ENCODE results near the gene LHFPL6. TPM values are rescaled to one million over a fixed set of nuclear protein-coding genes. Genes with fewer than 3 reads are reported as not detected.

Gene LHFPL6
- total and polyA plus RNA-seq, 7 experiments from 2014 or later, result 0.92 TPM; not detected in 6

GRCh38 chr13:39631307-39631706 is 28.3 kb upstream of the LHFPL6 start:
- Mint-ChIP-seq H3K4me1 (no peaks in the 10 kb centered on the region), H3K9me3 (peaks cover 0 to 35% (median 15%) of the 10 kb centered on the region in 11 donors), H3K27me3 (peaks cover 11 to 35% (median 27%) of the 10 kb centered on the region in 5 donors), H3K36me3 (peaks cover 0 to 13% (median 5%) of the 10 kb centered on the region in 5 donors), H3K27ac (no peak overlapping the region), H3K4me3 (no peak overlapping the region)
- Histone ChIP-seq H3K9me3 (ENCODE audit: control insufficient read depth in 2 of 3, low read length in 3 of 3) (peaks cover 0 to 18% (median 0%) of the 10 kb centered on the region in 3 experiments), H3K4me3 (ENCODE audit: low read length) (no peak overlapping the region), H3K4me1 (ENCODE audit: control insufficient read depth in 2 of 2, insufficient read depth in 2 of 2, low read length in 2 of 2) (no peaks in the 10 kb centered on the region), H3K36me3 (ENCODE audit: control insufficient read depth in 2 of 3, insufficient read depth in 3 of 3, low read length in 3 of 3) (no peaks in the 10 kb centered on the region), H3K27ac (ENCODE audit: low read depth, low read length) (no peak overlapping the region), H3K27me3 (ENCODE audit: control insufficient read depth in 2 of 2, insufficient read depth in 2 of 2, low read length in 2 of 2) (no peaks in the 10 kb centered on the region)
- ChIA-PET CTCF (no interaction called here), POLR2A (no interaction called here)
- ATAC-seq (no peak), DNase-seq (no peak)
- intact Hi-C loops (cut with micrococcal nuclease), result no loop called here

GRCh38 chr13:39623466-39623865 is 20.5 kb upstream of the LHFPL6 start:
- Histone ChIP-seq H3K4me3 (ENCODE audit: low read length) (no peak overlapping the region), H3K27me3 (ENCODE audit: control insufficient read depth in 2 of 2, insufficient read depth in 2 of 2, low read length in 2 of 2) (no peaks in the 10 kb centered on the region), H3K36me3 (ENCODE audit: control insufficient read depth in 2 of 3, insufficient read depth in 3 of 3, low read length in 3 of 3) (no peaks in the 10 kb centered on the region), H3K27ac (ENCODE audit: low read depth, low read length) (no peak overlapping the region), H3K4me1 (ENCODE audit: control insufficient read depth in 2 of 2, insufficient read depth in 2 of 2, low read length in 2 of 2) (no peaks in the 10 kb centered on the region), H3K9me3 (ENCODE audit: control insufficient read depth in 2 of 3, low read length in 3 of 3) (no peaks in the 10 kb centered on the region)
- H3K9me3 Mint-ChIP-seq, result peaks cover 0 to 1% (median 0%) of the 10 kb centered on the region in 11 donors
- H3K36me3 Mint-ChIP-seq, result no peaks in the 10 kb centered on the region
- CTCF ChIA-PET, result no interaction called here
- POLR2A ChIA-PET, result interaction anchor here (0.7 kb wide), 1 partner anchor 877 kb away, joined by 3 read pairs; no protein-coding TSS in a partner anchor
- DNase-seq (no peak), ATAC-seq (no peak)
- no peaks in the 10 kb centered on the region for H3K4me1 Mint-ChIP-seq
- no peak overlapping the region for H3K27ac Mint-ChIP-seq
- intact Hi-C loops (cut with micrococcal nuclease), result no loop called here
- no peak overlapping the region for H3K4me3 Mint-ChIP-seq
- H3K27me3 Mint-ChIP-seq, result peaks cover 0 to 34% (median 7%) of the 10 kb centered on the region in 5 donors

- ChIA-PET POLR2A (interaction anchor here (0.6 kb wide), 1 partner anchor 1045 kb away, joined by 3 read pairs; no protein-coding TSS in a partner anchor), CTCF (interaction anchor here (1.2 kb wide), 1 partner anchor 10 kb away, joined by 3 read pairs; no protein-coding TSS in a partner anchor)
- Histone ChIP-seq H3K9me3 (ENCODE audit: control insufficient read depth in 2 of 3, low read length in 3 of 3) (no peaks in the 10 kb centered on the region), H3K27me3 (ENCODE audit: control insufficient read depth in 2 of 2, insufficient read depth in 2 of 2, low read length in 2 of 2) (no peaks in the 10 kb centered on the region), H3K4me3 (ENCODE audit: low read length) (no peak overlapping the region), H3K4me1 (ENCODE audit: control insufficient read depth in 2 of 2, insufficient read depth in 2 of 2, low read length in 2 of 2) (no peaks in the 10 kb centered on the region), H3K27ac (ENCODE audit: low read depth, low read length) (no peak overlapping the region), H3K36me3 (ENCODE audit: control insufficient read depth in 2 of 3, insufficient read depth in 3 of 3, low read length in 3 of 3) (no peaks in the 10 kb centered on the region)
- Mint-ChIP-seq H3K4me1 (no peaks in the 10 kb centered on the region), H3K9me3 (peaks cover 0 to 1% (median 0%) of the 10 kb centered on the region in 11 donors), H3K27me3 (peaks cover 7 to 33% (median 10%) of the 10 kb centered on the region in 5 donors), H3K36me3 (no peaks in the 10 kb centered on the region), H3K4me3 (no peak overlapping the region), H3K27ac (peak overlapping the region in 1 of 9 donors; percentile 86)
- ATAC-seq (no peak), DNase-seq (no peak)
- intact Hi-C loops (cut with micrococcal nuclease), result loop anchor here in 1 of 2 donors (10.0 kb wide), 1 partner anchor 56 kb away; no protein-coding TSS in a partner anchor
These were observed 15.6 kb upstream of the LHFPL6 start for GRCh38 chr13:39618561-39618960.

- no peak overlapping the region for H3K4me3 ChIP-seq (ENCODE audit: low read length)
- no peaks in the 10 kb centered on the region for H3K9me3 ChIP-seq (ENCODE audit: control insufficient read depth in 2 of 3, low read length in 3 of 3)
- POLR2A ChIA-PET, result no interaction called here
- no peaks in the 10 kb centered on the region for H3K27me3 ChIP-seq (ENCODE audit: control insufficient read depth in 2 of 2, insufficient read depth in 2 of 2, low read length in 2 of 2)
- no peaks in the 10 kb centered on the region for H3K36me3 ChIP-seq (ENCODE audit: control insufficient read depth in 2 of 3, insufficient read depth in 3 of 3, low read length in 3 of 3)
- DNase-seq (peak in 7 of 9 donors; percentile 5 to 48 (median 41)), ATAC-seq (peak; percentile 85)
- H3K27ac ChIP-seq (ENCODE audit: low read depth, low read length), result no peak overlapping the region
- CTCF ChIA-PET, result interaction anchor here (0.6 to 1.1 kb wide), 7 partner anchors 9 to 1068 kb away, joined by 3 to 4 read pairs (median 3); no protein-coding TSS in a partner anchor
- H3K9me3 Mint-ChIP-seq, result peaks cover 0 to 1% (median 0%) of the 10 kb centered on the region in 11 donors
- no peaks in the 10 kb centered on the region for H3K4me1 ChIP-seq (ENCODE audit: control insufficient read depth in 2 of 2, insufficient read depth in 2 of 2, low read length in 2 of 2)
- intact Hi-C loops (cut with micrococcal nuclease), result loop anchor here (1.0 to 10.0 kb wide), 3 partner anchors 59 to 565 kb away; no protein-coding TSS in a partner anchor
- no peaks in the 10 kb centered on the region for H3K4me1 Mint-ChIP-seq
- no peak overlapping the region for H3K4me3 Mint-ChIP-seq
- no peak overlapping the region for H3K27ac Mint-ChIP-seq
- no peaks in the 10 kb centered on the region for H3K36me3 Mint-ChIP-seq
- H3K27me3 Mint-ChIP-seq, result peaks cover 3 to 17% (median 10%) of the 10 kb centered on the region in 5 donors
These were observed 13.2 kb upstream of the LHFPL6 start for GRCh38 chr13:39616087-39616694.

- H3K36me3 Mint-ChIP-seq, result no peaks in the 10 kb centered on the region
- H3K4me1 ChIP-seq (ENCODE audit: control insufficient read depth in 2 of 2, insufficient read depth in 2 of 2, low read length in 2 of 2), result no peaks in the 10 kb centered on the region
- no peak overlapping the region for H3K4me3 ChIP-seq (ENCODE audit: low read length)
- no peaks in the 10 kb centered on the region for H3K9me3 Mint-ChIP-seq
- H3K27ac Mint-ChIP-seq, result no peak overlapping the region
- no peaks in the 10 kb centered on the region for H3K9me3 ChIP-seq (ENCODE audit: control insufficient read depth in 2 of 3, low read length in 3 of 3)
- no peaks in the 10 kb centered on the region for H3K27me3 ChIP-seq (ENCODE audit: control insufficient read depth in 2 of 2, insufficient read depth in 2 of 2, low read length in 2 of 2)
- H3K36me3 ChIP-seq (ENCODE audit: control insufficient read depth in 2 of 3, insufficient read depth in 3 of 3, low read length in 3 of 3), result no peaks in the 10 kb centered on the region
- peak in 7 of 9 donors; percentile 19 to 54 (median 40) for DNase-seq
- CTCF ChIA-PET, result interaction anchor here (1.4 to 1.7 kb wide), 4 partner anchors 14 to 564 kb away, joined by 3 to 9 read pairs (median 6); no protein-coding TSS in a partner anchor
- POLR2A ChIA-PET, result no interaction called here
- H3K27me3 Mint-ChIP-seq, result peaks cover 0 to 19% (median 13%) of the 10 kb centered on the region in 5 donors
- no peak overlapping the region for H3K27ac ChIP-seq (ENCODE audit: low read depth, low read length)
- no peak overlapping the region for H3K4me3 Mint-ChIP-seq
- peaks cover 0 to 2% (median 0%) of the 10 kb centered on the region in 7 donors for H3K4me1 Mint-ChIP-seq
- peak; percentile 31 for ATAC-seq
- intact Hi-C loops (cut with micrococcal nuclease), result loop anchor here (1.0 to 10.0 kb wide), 8 partner anchors 63 to 642 kb away; no protein-coding TSS in a partner anchor
These were observed 9.1 kb upstream of the LHFPL6 start for GRCh38 chr13:39612023-39612637.

GRCh38 chr13:39607876-39608275 is 4.9 kb upstream of the LHFPL6 start:
- ChIA-PET POLR2A (no interaction called here), CTCF (interaction anchor here (1.2 kb wide), 1 partner anchor 8 kb away, joined by 3 read pairs; no protein-coding TSS in a partner anchor)
- Mint-ChIP-seq H3K27ac (no peak overlapping the region), H3K4me3 (no peak overlapping the region), H3K4me1 (peaks cover 0 to 8% (median 7%) of the 10 kb centered on the region in 7 donors), H3K27me3 (peaks cover 6 to 41% (median 35%) of the 10 kb centered on the region in 5 donors), H3K9me3 (no peaks in the 10 kb centered on the region), H3K36me3 (no peaks in the 10 kb centered on the region)
- ATAC-seq (no peak), DNase-seq (no peak)
- Histone ChIP-seq H3K4me1 (ENCODE audit: control insufficient read depth in 2 of 2, insufficient read depth in 2 of 2, low read length in 2 of 2) (no peaks in the 10 kb centered on the region), H3K27me3 (ENCODE audit: control insufficient read depth in 2 of 2, insufficient read depth in 2 of 2, low read length in 2 of 2) (peaks cover 0 to 7% of the 10 kb centered on the region in 2 donors), H3K36me3 (ENCODE audit: control insufficient read depth in 2 of 3, insufficient read depth in 3 of 3, low read length in 3 of 3) (no peaks in the 10 kb centered on the region), H3K27ac (ENCODE audit: low read depth, low read length) (no peak overlapping the region), H3K4me3 (ENCODE audit: low read length) (no peak overlapping the region), H3K9me3 (ENCODE audit: control insufficient read depth in 2 of 3, low read length in 3 of 3) (no peaks in the 10 kb centered on the region)
- intact Hi-C loops (cut with micrococcal nuclease), result no loop called here
